NCI-H510A treated with DMSO at 0.1 percent for 48 hours (cell line): ENCODE measurements around the gene DBN1.

Experiments
- DNase-seq: peaks from one replicate; lab custom pipeline; 2025; lab: John Stamatoyannopoulos, UW

The DBN1 gene

GRCh38 chr5:177472460-177473442 is 683 bp downstream of the DBN1 start:
- no peak for DNase-seq

- DNase-seq, result no peak
Observed at GRCh38 chr5:177471610-177472356, 1.7 kb downstream of the DBN1 start.

- DNase-seq, result no peak
Observed at GRCh38 chr5:177470759-177471536, 2.5 kb downstream of the DBN1 start.

- DNase-seq, result no peak
Observed at GRCh38 chr5:177469750-177470525, 3.5 kb downstream of the DBN1 start.

GRCh38 chr5:177468685-177469628 is 4.5 kb downstream of the DBN1 start:
- DNase-seq, result no peak

GRCh38 chr5:177468329-177468684 is 5.1 kb downstream of the DBN1 start:
- DNase-seq, result no peak

GRCh38 chr5:177467436-177467835 is 6.0 kb downstream of the DBN1 start:
- no peak for DNase-seq

- no peak for DNase-seq
Observed at GRCh38 chr5:177466861-177467260, 6.6 kb downstream of the DBN1 start.

- no peak for DNase-seq
Observed at GRCh38 chr5:177465044-177465443, 8.4 kb downstream of the DBN1 start.

GRCh38 chr5:177462021-177462670 is 11.3 kb downstream of the DBN1 start:
- DNase-seq, result no peak

- no peak for DNase-seq
Observed at GRCh38 chr5:177459819-177460628, 13.4 kb downstream of the DBN1 start.

GRCh38 chr5:177459357-177459756 is 14.1 kb downstream of the DBN1 start:
- DNase-seq, result no peak

GRCh38 chr5:177458912-177459350 is 14.5 kb downstream of the DBN1 start:
- no peak for DNase-seq

- no peak for DNase-seq
Observed at GRCh38 chr5:177457852-177458681, 15.4 kb downstream of the DBN1 start.

- DNase-seq, result peak; percentile 82
Observed at GRCh38 chr5:177456976-177457851, 16.2 kb downstream of the DBN1 start.

- DNase-seq, result no peak
Observed at GRCh38 chr5:177456591-177456964, 16.9 kb downstream of the DBN1 start.
